ENCODE data around the gene CREM.

Gene CREM

GRCh38 chr10:35185260-35186034, 58.8 kb downstream of the CREM start:
- H3K27me3 Mint-ChIP-seq: no peaks in the 10 kb centered on the region
- peaks cover 5% of the 10 kb centered on the region for H3K36me3 Mint-ChIP-seq (ENCODE audit: insufficient read depth)
- no peak for ATAC-seq (replicated peaks)
- no peaks in the 10 kb centered on the region for H3K4me1 Mint-ChIP-seq (ENCODE audit: low read depth in 2 of 2)
- peak overlapping the region in 1 of 2 donors; percentile 28 for H3K27ac Mint-ChIP-seq
- no peak overlapping the region for H3K4me3 Mint-ChIP-seq
- no peaks in the 10 kb centered on the region for H3K9me3 Mint-ChIP-seq
- DNase-seq: no peak

GRCh38 chr10:35188954-35189353, 62.3 kb downstream of the CREM start:
- Mint-ChIP-seq H3K27ac (no peak overlapping the region), H3K4me3 (no peak overlapping the region), H3K27me3 (no peaks in the 10 kb centered on the region), H3K4me1 (ENCODE audit: low read depth in 2 of 2) (peaks cover 0 to 5% of the 10 kb centered on the region in 2 donors), H3K36me3 (ENCODE audit: insufficient read depth) (peaks cover 5% of the 10 kb centered on the region), H3K9me3 (no peaks in the 10 kb centered on the region)
- no peak for DNase-seq
- no peak for ATAC-seq (replicated peaks)

- Mint-ChIP-seq H3K27ac (peak overlapping the region; percentile 81 to 84), H3K27me3 (no peaks in the 10 kb centered on the region), H3K4me3 (no peak overlapping the region), H3K36me3 (ENCODE audit: insufficient read depth) (peaks cover 24% of the 10 kb centered on the region), H3K9me3 (no peaks in the 10 kb centered on the region), H3K4me1 (ENCODE audit: low read depth in 2 of 2) (peaks cover 18% of the 10 kb centered on the region in 2 donors)
- no peak for DNase-seq
- no peak for ATAC-seq (replicated peaks)
These were observed 64.9 kb downstream of the CREM start for GRCh38 chr10:35191523-35191922.

- H3K9me3 Mint-ChIP-seq: no peaks in the 10 kb centered on the region
These were observed 66.1 kb downstream of the CREM start for GRCh38 chr10:35192645-35193249.

GRCh38 chr10:35194471-35194870, 67.8 kb downstream of the CREM start:
- Mint-ChIP-seq H3K4me3 (no peak overlapping the region), H3K9me3 (no peaks in the 10 kb centered on the region), H3K4me1 (ENCODE audit: low read depth in 2 of 2) (peaks cover 18% of the 10 kb centered on the region in 2 donors), H3K27me3 (no peaks in the 10 kb centered on the region), H3K36me3 (ENCODE audit: insufficient read depth) (peaks cover 38% of the 10 kb centered on the region), H3K27ac (peak overlapping the region; percentile 96 to 100)
- DNase-seq: no peak
- ATAC-seq (replicated peaks): no peak

More at GRCh38 chr10:35192645-35193249, 66.1 kb downstream of the CREM start:
- Mint-ChIP-seq H3K27me3 (no peaks in the 10 kb centered on the region), H3K27ac (peak overlapping the region in 1 of 2 donors; percentile 81), H3K4me3 (no peak overlapping the region), H3K4me1 (ENCODE audit: low read depth in 2 of 2) (peaks cover 18% of the 10 kb centered on the region in 2 donors), H3K36me3 (ENCODE audit: insufficient read depth) (peaks cover 32% of the 10 kb centered on the region)
- no peak for DNase-seq
- no peak for ATAC-seq (replicated peaks)

GRCh38 chr10:35194906-35195305, 68.3 kb downstream of the CREM start:
- DNase-seq: peak; percentile 44 to 59 (median 49)
- peaks cover 18% of the 10 kb centered on the region in 2 donors for H3K4me1 Mint-ChIP-seq (ENCODE audit: low read depth in 2 of 2)
- ATAC-seq (replicated peaks): peak; percentile 11
- H3K4me3 Mint-ChIP-seq: peak overlapping the region; percentile 75 to 97
- no peaks in the 10 kb centered on the region for H3K9me3 Mint-ChIP-seq
- H3K36me3 Mint-ChIP-seq (ENCODE audit: insufficient read depth): peaks cover 34% of the 10 kb centered on the region
- H3K27me3 Mint-ChIP-seq: no peaks in the 10 kb centered on the region
- peak overlapping the region; percentile 96 to 100 for H3K27ac Mint-ChIP-seq

GRCh38 chr10:35195361-35196306, 69.0 kb downstream of the CREM start:
- ATAC-seq (replicated peaks) (peak; percentile 85), DNase-seq (peak; percentile 75 to 80 (median 77))
- Mint-ChIP-seq H3K27ac (peak overlapping the region; percentile 96 to 100), H3K27me3 (no peaks in the 10 kb centered on the region), H3K4me3 (peak overlapping the region; percentile 75 to 97), H3K4me1 (ENCODE audit: low read depth in 2 of 2) (peaks cover 18 to 22% of the 10 kb centered on the region in 2 donors), H3K36me3 (ENCODE audit: insufficient read depth) (peaks cover 34% of the 10 kb centered on the region), H3K9me3 (no peaks in the 10 kb centered on the region)

- DNase-seq (no peak), ATAC-seq (replicated peaks) (no peak)
- Mint-ChIP-seq H3K4me1 (ENCODE audit: low read depth in 2 of 2) (peaks cover 6 to 15% of the 10 kb centered on the region in 2 donors), H3K27ac (no peak overlapping the region), H3K36me3 (ENCODE audit: insufficient read depth) (peaks cover 26% of the 10 kb centered on the region), H3K9me3 (no peaks in the 10 kb centered on the region), H3K4me3 (no peak overlapping the region), H3K27me3 (no peaks in the 10 kb centered on the region)
These were observed 73.8 kb downstream of the CREM start for GRCh38 chr10:35200487-35200886.

- H3K27me3 Mint-ChIP-seq: no peaks in the 10 kb centered on the region
- H3K27ac Mint-ChIP-seq: no peak overlapping the region
- peaks cover 21% of the 10 kb centered on the region for H3K36me3 Mint-ChIP-seq (ENCODE audit: insufficient read depth)
- H3K9me3 Mint-ChIP-seq: no peaks in the 10 kb centered on the region
- H3K4me1 Mint-ChIP-seq (ENCODE audit: low read depth in 2 of 2): peaks cover under 1 to 7% of the 10 kb centered on the region in 2 donors
- no peak overlapping the region for H3K4me3 Mint-ChIP-seq
- DNase-seq (no peak), ATAC-seq (replicated peaks) (no peak)
These were observed 74.6 kb downstream of the CREM start for GRCh38 chr10:35201234-35201633.

GRCh38 chr10:35202050-35202449, 75.4 kb downstream of the CREM start:
- H3K27ac Mint-ChIP-seq: no peak overlapping the region
- no peak for DNase-seq
- H3K27me3 Mint-ChIP-seq: no peaks in the 10 kb centered on the region
- peaks cover 0 to 5% of the 10 kb centered on the region in 2 donors for H3K4me1 Mint-ChIP-seq (ENCODE audit: low read depth in 2 of 2)
- no peak for ATAC-seq (replicated peaks)
- H3K9me3 Mint-ChIP-seq: no peaks in the 10 kb centered on the region
- H3K4me3 Mint-ChIP-seq: no peak overlapping the region
- H3K36me3 Mint-ChIP-seq (ENCODE audit: insufficient read depth): peaks cover 17% of the 10 kb centered on the region

- no peaks in the 10 kb centered on the region for H3K9me3 Mint-ChIP-seq
- ATAC-seq (replicated peaks) (no peak), DNase-seq (no peak)
- no peak overlapping the region for H3K27ac Mint-ChIP-seq
- no peaks in the 10 kb centered on the region for H3K27me3 Mint-ChIP-seq
- H3K4me1 Mint-ChIP-seq (ENCODE audit: low read depth in 2 of 2): peaks cover 4 to 10% of the 10 kb centered on the region in 2 donors
- H3K36me3 Mint-ChIP-seq (ENCODE audit: insufficient read depth): peaks cover 8% of the 10 kb centered on the region
- no peak overlapping the region for H3K4me3 Mint-ChIP-seq
These were observed 77.1 kb downstream of the CREM start for GRCh38 chr10:35203745-35204144.

GRCh38 chr10:35204650-35205319, 78.1 kb downstream of the CREM start:
- DNase-seq (no peak), ATAC-seq (replicated peaks) (no peak)
- Mint-ChIP-seq H3K27ac (no peak overlapping the region), H3K9me3 (no peaks in the 10 kb centered on the region), H3K4me1 (ENCODE audit: low read depth in 2 of 2) (peaks cover 6 to 15% of the 10 kb centered on the region in 2 donors), H3K27me3 (no peaks in the 10 kb centered on the region), H3K36me3 (ENCODE audit: insufficient read depth) (peaks cover 8% of the 10 kb centered on the region), H3K4me3 (no peak overlapping the region)

- Mint-ChIP-seq H3K27ac (no peak overlapping the region), H3K27me3 (no peaks in the 10 kb centered on the region), H3K4me3 (no peak overlapping the region), H3K36me3 (ENCODE audit: insufficient read depth) (peaks cover 12% of the 10 kb centered on the region), H3K9me3 (no peaks in the 10 kb centered on the region), H3K4me1 (ENCODE audit: low read depth in 2 of 2) (peaks cover 6 to 10% of the 10 kb centered on the region in 2 donors)
- DNase-seq: no peak
- ATAC-seq (replicated peaks): no peak
These were observed 79.6 kb downstream of the CREM start for GRCh38 chr10:35206274-35206673.

Measured in effector memory CD8-positive, alpha-beta T cell (primary cell).